HG03196 (cell line): Measurements from ENCODE around the gene DAZL.

ENCODE experiments used
- ATAC-seq: cut with Tn5 transposase; IDR thresholded peaks from one replicate; pipeline ENCODE4 v1.9.1; 2021; ENCODE audit not compliant: unreplicated experiment

DAZL gene

GRCh38 chr3:16596352-16597032 lies 8.7 kb downstream of the DAZL start:
- ATAC-seq, result no peak

DNA sequence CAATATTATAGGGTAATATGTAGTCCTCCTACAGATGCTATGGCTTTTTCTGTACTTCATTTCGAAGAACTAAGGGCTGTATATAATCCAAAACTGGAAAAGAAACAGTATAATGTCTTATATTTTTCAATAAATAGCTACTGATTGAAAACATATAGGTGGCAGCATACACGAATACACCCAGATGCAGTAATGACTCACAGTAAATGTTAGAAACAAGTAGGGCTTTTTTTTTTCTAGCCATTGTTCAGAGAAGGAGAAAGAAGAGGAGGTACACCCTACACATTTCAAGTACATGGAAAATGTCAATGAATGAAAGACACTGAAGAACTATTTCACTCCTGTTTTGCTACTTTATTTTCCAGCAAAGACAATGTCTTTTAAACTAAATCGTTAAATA lies 9.4 kb downstream of the DAZL start:
- no peak for ATAC-seq

- ATAC-seq, result peak; percentile 97
Measured at GRCh38 chr3:16589867-16590624, 15.2 kb downstream of the DAZL start.

DNA sequence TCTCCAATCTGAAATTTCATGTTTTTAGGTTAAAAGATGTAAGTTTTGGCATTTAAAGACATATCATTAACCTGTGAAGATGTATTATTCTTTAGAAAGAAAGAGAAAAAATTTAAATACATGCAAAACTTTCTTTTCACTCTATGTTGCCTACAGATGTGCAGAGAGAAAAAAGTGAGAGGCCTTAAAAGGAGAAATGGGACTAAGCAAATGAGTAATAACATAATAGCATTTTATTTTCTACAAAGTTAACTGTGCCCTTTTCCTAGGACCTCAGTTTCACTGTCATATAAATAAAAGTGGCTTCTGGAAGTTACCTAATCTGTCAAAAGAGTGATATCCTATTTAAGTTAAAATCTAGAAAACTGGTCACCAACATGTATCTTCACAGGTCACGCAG lies 16.1 kb downstream of the DAZL start:
- ATAC-seq, result no peak

DNA sequence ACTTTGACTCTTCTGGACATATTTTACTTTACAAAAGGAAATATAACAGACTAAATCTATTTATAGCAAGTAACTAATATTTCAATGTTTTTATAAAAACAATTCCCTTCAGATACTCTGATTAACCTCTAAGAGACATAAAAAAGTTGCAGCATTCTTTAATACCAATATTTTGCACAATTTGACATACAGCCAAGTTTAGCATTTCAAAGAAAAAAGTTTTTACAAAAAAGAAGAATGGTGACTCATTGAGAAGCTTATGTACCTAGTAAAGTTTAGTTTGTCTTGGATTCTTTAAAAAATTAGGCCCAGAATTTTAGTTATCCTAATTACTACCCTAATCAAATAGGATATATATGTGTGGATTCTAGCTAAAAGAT lies 17.6 kb downstream of the DAZL start:
- ATAC-seq, result no peak

DNA sequence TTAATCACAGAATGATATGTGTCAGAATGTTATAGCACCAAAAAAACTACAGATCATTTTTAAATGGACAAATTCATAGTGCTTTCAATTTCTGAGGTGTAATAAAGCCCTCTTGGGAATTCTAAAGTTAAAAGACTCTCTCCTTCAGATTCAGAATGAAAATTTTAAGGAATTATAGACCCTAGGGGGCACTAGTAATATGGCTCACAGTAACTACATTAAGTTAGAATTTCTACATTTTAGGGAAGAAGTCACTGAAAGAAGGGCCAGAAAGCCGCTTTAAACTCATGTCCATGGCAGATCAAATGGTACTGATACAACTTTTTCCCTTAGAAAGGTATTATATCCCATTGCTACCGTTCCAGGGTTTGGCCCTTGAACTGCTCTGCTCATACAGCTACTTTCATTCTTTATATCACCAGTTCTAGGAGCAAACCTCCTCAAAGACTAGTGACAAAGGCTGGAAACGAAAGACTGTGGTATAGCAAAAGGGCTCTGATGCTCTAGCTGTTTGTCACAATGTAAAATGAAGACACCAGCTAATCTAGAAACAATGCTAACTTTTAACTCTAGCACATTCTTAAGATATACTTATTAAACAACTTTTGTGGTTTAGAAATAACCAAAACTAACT lies 18.1 kb downstream of the DAZL start:
- ATAC-seq, result no peak

GRCh38 chr3:16584880-16585279 lies 20.3 kb downstream of the DAZL start:
- ATAC-seq, result no peak

- no peak for ATAC-seq
Measured at GRCh38 chr3:16583551-16583950, 21.7 kb downstream of the DAZL start.

DNA sequence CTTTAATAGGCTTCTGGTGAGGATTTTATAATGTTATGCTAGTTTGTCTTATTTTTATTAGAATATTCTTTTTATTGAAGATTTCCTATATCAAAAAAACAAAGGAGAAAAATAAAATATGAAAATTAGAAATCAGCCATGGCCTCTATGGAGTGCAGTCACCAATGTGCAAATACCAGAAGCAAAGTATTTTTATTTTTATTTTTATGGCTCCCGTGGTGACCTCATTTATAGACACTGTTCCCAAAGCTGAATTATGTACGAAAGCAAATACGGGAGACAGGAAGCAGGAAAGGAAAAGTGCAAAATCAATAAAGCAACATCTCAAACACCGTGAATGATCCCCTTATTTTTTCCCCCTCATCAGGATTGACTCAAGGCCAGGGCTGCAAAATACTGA lies 35.1 kb downstream of the DAZL start:
- ATAC-seq, result no peak

DNA sequence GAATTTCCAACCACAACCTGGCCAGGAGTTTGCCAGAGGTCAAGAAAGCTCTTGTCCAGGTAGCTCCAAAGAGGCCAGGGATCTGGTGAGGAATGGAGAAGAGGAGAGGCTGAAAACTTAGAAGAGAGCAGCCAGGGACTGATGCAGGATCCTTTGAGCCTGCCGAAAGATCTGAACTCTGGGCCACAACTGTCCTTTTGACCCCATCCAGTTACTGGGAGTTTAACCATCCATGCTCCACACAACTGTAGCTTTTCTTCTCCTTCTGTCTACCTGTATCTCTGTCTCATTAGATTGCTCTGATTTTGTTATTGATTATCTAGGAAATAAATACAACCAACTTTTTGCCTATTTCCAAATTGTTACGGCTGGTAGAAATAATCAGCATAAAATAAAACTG lies 36.7 kb downstream of the DAZL start:
- ATAC-seq, result no peak

- ATAC-seq, result no peak
Measured at GRCh38 chr3:16568115-16568514, 37.1 kb downstream of the DAZL start.

GRCh38 chr3:16559653-16560365 lies 45.4 kb downstream of the DAZL start:
- ATAC-seq, result no peak

DNA sequence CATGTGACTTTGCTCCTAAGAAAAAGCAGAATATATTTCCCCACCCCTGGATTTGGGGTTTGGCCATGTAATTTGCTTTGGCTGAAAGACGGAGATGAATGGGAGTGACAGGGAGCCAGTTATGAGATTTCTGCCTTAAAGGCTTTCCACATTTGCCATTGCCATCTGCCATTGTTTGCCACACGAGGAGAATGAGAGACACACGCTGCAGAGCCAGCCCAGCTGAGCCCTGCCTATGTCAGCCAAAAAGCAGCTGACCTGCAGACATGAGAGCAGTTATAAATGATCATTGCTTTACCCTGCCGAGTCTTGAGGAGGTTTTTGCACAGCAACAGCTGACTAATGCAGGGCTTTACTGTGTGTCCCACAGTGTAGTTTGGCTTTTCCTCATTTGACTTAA lies 51.1 kb downstream of the DAZL start:
- ATAC-seq, result no peak

GRCh38 chr3:16552757-16553156 lies 52.5 kb downstream of the DAZL start:
- no peak for ATAC-seq

DNA sequence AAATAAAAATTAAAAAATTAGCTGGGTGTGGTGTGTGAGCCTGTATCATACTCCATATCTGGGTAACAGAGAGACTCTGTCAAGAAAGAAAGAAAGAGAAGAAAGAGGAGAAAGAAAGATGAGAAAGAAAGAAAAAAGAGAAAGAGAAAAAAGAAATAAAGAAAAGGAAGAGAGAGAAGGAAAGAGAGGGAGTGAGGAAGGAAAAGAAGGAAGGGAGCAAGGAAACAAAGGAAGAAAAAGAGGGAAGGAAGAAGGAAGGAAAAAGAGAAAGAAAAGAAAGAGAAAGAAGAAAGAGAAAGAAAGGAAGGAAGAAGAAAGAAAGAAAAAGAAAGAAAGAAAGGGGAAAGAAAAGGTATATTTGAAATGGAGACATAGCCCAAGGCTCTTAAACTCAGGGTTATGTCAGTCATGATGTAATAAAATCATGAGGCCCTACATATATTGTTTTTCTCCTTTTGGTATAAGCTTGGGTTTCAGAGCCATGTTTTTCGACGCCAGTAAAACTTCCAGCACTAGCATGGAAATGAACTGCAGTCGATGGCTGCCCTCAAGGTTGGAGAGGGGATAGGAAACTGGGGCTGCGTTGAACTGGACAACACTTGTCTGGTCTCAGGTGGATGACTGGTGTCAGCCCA lies 53.8 kb downstream of the DAZL start:
- ATAC-seq, result no peak

DNA sequence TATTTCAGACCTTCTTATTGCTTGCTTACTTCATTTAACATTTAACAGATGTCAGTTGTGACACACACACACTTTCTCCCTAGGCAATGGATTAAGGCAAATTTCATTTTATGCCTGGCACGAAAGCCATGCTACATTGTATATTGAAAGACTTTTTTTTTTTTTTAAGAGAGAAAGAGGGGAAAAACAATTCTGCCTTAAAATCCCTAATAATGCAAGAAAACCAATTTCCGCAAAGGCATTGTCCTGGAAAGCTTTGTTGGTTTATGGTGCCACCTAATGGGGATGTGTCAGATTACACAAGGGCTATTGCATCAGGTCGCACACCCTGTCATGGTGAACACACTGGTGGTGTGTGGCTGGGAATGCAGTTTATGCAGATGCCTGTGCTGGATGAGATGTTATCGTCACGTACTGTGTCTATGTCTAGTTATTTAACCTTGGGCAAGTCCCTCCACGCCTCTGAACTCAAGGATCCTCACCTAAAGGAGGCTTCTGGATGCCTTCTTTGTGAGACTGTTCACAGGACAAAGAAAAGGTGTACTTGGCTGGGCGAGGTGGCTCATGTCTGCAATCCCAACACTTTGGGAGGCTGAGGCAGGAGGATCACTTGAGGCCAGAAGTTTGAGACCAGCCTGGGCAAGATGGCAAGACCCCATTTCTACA lies 54.4 kb downstream of the DAZL start:
- peak; percentile 91 for ATAC-seq

DNA sequence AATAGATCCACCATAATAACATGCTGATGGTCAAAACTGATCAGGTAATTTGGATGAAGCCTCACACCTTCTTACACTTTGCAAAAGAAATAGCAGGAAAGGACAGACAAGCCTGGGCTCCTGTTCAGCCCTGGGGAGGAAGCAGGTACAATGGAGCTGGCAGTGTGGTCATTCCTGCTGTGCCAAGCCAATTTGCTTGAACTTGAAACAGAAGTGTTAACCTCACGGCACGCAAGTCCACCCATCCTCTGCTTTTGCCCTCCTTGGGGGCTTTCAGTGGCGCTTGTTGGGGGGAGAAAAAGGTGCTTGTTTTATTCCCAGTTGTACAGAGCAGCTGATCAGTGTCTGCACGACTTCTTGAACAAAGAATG lies 54.9 kb downstream of the DAZL start:
- peak; percentile 28 for ATAC-seq

- no peak for ATAC-seq
Measured at GRCh38 chr3:16548721-16549120, 56.5 kb downstream of the DAZL start.

GRCh38 chr3:16547561-16548357 lies 57.5 kb downstream of the DAZL start:
- ATAC-seq, result no peak
